SK-N-SH (cell line): ENCODE data around the gene TMCO4.

Source experiments
- CTCF ChIP-seq: fragments of 200-600 bp; sonication (generic); IDR thresholded peaks from 2 replicates; pipeline ENCODE4 v1.6.1; 2017; ENCODE audit warnings: antibody characterized with exemption, mild to moderate bottlenecking, moderate library complexity
- EP300 ChIP-seq, 2 experiments: IDR thresholded peaks; 2 replicates each; pipeline versions ENCODE4 v1.4.0 to v1.6.1; 2012; ENCODE audit warnings: borderline replicate concordance in 1 of 2, low read depth in 1 of 2, low read length in 1 of 2
- POLR2AphosphoS5 ChIP-seq: IDR thresholded peaks from 2 replicates; pipeline ENCODE4 v1.6.1; 2012; ENCODE audit warnings: low read depth, low read length
- RAD21 ChIP-seq: IDR thresholded peaks from 2 replicates; pipeline ENCODE4 v1.6.1; 2012; ENCODE audit warnings: mild to moderate bottlenecking, low read length
- RCOR1 ChIP-seq: fragments of 150-350 bp; IDR thresholded peaks from 2 replicates; pipeline ENCODE4 v1.6.1; 2017; ENCODE audit warnings: antibody characterized with exemption, low read length
- SMC3 ChIP-seq: IDR thresholded peaks from 2 replicates; pipeline ENCODE4 v1.6.1; 2012; ENCODE audit warnings: low read depth, low read length, improper control_type of control experiment
- TAF1 ChIP-seq: IDR thresholded peaks from 2 replicates; pipeline ENCODE4 v1.6.1; 2012; ENCODE audit warnings: low read depth, mild to moderate bottlenecking, low read length, moderate library complexity, borderline replicate concordance

- TF ChIP-seq TAF1 (no peak), SMC3 (no peak), RAD21 (no peak), EP300 (IDR thresholded peaks at IDR 0.05; ENCODE audit: borderline replicate concordance in 1 of 2, low read depth in 1 of 2, low read length in 1 of 2) (no peak), RCOR1 (no peak), POLR2AphosphoS5 (no peak), CTCF (no peak)
Observed at GRCh38 chr1:19792237-19793002, 7.3 kb downstream of the TMCO4 start.
